HG03378 (cell line): ENCODE results near the gene PRKN.

ENCODE experiments used
- ATAC-seq: cut with Tn5 transposase; IDR thresholded peaks from one replicate; pipeline ENCODE4 v1.9.1; 2021; ENCODE audit warnings: mild to moderate bottlenecking, moderate library complexity; ENCODE audit not compliant: unreplicated experiment

PRKN gene

GRCh38 chr6:162336359-162336758 is 391.2 kb downstream of the PRKN start:
- no peak for ATAC-seq

GRCh38 chr6:162332365-162332764 is 395.2 kb downstream of the PRKN start:
- no peak for ATAC-seq

GRCh38 chr6:162331911-162332310 is 395.7 kb downstream of the PRKN start:
- no peak for ATAC-seq

GRCh38 chr6:162325826-162326225 is 401.7 kb downstream of the PRKN start:
- ATAC-seq, result no peak

GRCh38 chr6:162325051-162325450 is 402.5 kb downstream of the PRKN start:
- ATAC-seq, result no peak

- no peak for ATAC-seq
These were observed 412.3 kb downstream of the PRKN start for GRCh38 chr6:162315291-162315690.

- ATAC-seq, result no peak
These were observed 413.5 kb downstream of the PRKN start for GRCh38 chr6:162313922-162314660.

GRCh38 chr6:162307865-162308264 is 419.7 kb downstream of the PRKN start:
- ATAC-seq, result no peak

GRCh38 chr6:162306616-162307015 is 420.9 kb downstream of the PRKN start:
- no peak for ATAC-seq

- no peak for ATAC-seq
These were observed 426.4 kb downstream of the PRKN start for GRCh38 chr6:162301128-162301527.

GRCh38 chr6:162294029-162294428 is 433.5 kb downstream of the PRKN start:
- no peak for ATAC-seq

GRCh38 chr6:162292915-162293314 is 434.7 kb downstream of the PRKN start:
- no peak for ATAC-seq

GRCh38 chr6:162290846-162291465 is 436.6 kb downstream of the PRKN start:
- no peak for ATAC-seq

- ATAC-seq, result no peak
These were observed 437.6 kb downstream of the PRKN start for GRCh38 chr6:162289972-162290371.

- ATAC-seq, result no peak
These were observed 453.6 kb downstream of the PRKN start for GRCh38 chr6:162273986-162274385.

GRCh38 chr6:162271922-162272321 is 455.6 kb downstream of the PRKN start:
- ATAC-seq, result no peak

GRCh38 chr6:162270966-162271365 is 456.6 kb downstream of the PRKN start:
- no peak for ATAC-seq

GRCh38 chr6:162267641-162268040 is 459.9 kb downstream of the PRKN start:
- ATAC-seq, result no peak

GRCh38 chr6:162267126-162267525 is 460.4 kb downstream of the PRKN start:
- ATAC-seq, result no peak

GRCh38 chr6:162264581-162264980 is 463.0 kb downstream of the PRKN start:
- ATAC-seq, result no peak

- ATAC-seq, result no peak
These were observed 464.9 kb downstream of the PRKN start for GRCh38 chr6:162262466-162263196.

- no peak for ATAC-seq
These were observed 466.0 kb downstream of the PRKN start for GRCh38 chr6:162261598-162261997.
